SK-N-SH (cell line): ENCODE data around the gene EGLN3. TPM values are rescaled to one million over a fixed set of nuclear protein-coding genes. Genes with fewer than 3 reads are reported as not detected.

ENCODE experiments used
- CTCF ChIA-PET: fragments of 300-600, 350-600 bp; formaldehyde crosslinking; extraction: SDS; loops from one replicate; lab custom pipeline; 2021; lab: Yijun Ruan, JAX
- POLR2A ChIA-PET: fragments of 350-600 bp; sonication (Branson Sonifier 250); formaldehyde crosslinking; extraction: SDS; loops from one replicate; lab custom pipeline; 2020; ENCODE audit warnings: antibody characterized with exemption, inconsistent platforms; lab: Yijun Ruan, JAX
- DNase-seq: peaks from one replicate; pipeline ENCODE4 v3.0.0; 2012
- H2AFZ ChIP-seq: fragments of 200-600 bp; sonication (generic); 2 replicates; pipeline ENCODE4 v1.8.1; 2016; ENCODE audit warnings: antibody characterized with exemption, mild to moderate bottlenecking, low read depth
- H3F3A ChIP-seq: fragments of 200-600 bp; sonication (generic); replicated peaks from 2 replicates; pipeline ENCODE3; 2016; ENCODE audit warnings: antibody characterized with exemption, mild to moderate bottlenecking; ENCODE audit not compliant: insufficient read depth
- H3K27ac ChIP-seq, 2 experiments: fragments of 200-500 bp in 1 of 2; fragments of 200-600 bp in 1 of 2; sonication (Bioruptor generic) in 1 of 2; sonication (generic), shearing (Covaris generic) in 1 of 2; 2 replicates each; pipeline versions ENCODE4 v1.5.1 to v1.6.1; 2014 to 2016; ENCODE audit warnings: low read depth in 2 of 2, inconsistent platforms in 1 of 2, low read length in 1 of 2, mild to moderate bottlenecking in 1 of 2, mixed read lengths in 1 of 2
- H3K27me3 ChIP-seq: fragments of 200-600 bp; sonication (generic), shearing (Covaris generic); 2 replicates; pipeline ENCODE4 v1.6.1; 2016; ENCODE audit warnings: mixed run types; ENCODE audit not compliant: insufficient read depth
- H3K36me3 ChIP-seq, 2 experiments: fragments of 200-500 bp in 1 of 2; fragments of 200-600 bp in 1 of 2; sonication (Bioruptor generic) in 1 of 2; sonication (generic) in 1 of 2; replicated peaks in 1 of 2; 2 replicates each; pipeline versions ENCODE3 to v1.5.1; 2014 to 2016; ENCODE audit warnings: low read length in 1 of 2, mild to moderate bottlenecking in 1 of 2; ENCODE audit not compliant: insufficient read depth in 2 of 2, control insufficient read depth in 1 of 2
- H3K4me1 ChIP-seq, 2 experiments: fragments of 200-500 bp in 1 of 2; fragments of 200-600 bp in 1 of 2; sonication (Bioruptor generic) in 1 of 2; sonication (generic), shearing (Covaris generic) in 1 of 2; 2 replicates each; pipeline versions ENCODE4 v1.5.1 to v1.6.1; 2014 to 2016; ENCODE audit warnings: low read depth in 1 of 2, low read length in 1 of 2, mixed run types in 1 of 2; ENCODE audit not compliant: insufficient read depth in 2 of 2, control insufficient read depth in 1 of 2
- H3K4me2 ChIP-seq: fragments of 200-600 bp; sonication (generic), shearing (Covaris generic); 2 replicates; pipeline ENCODE4 v1.6.1; 2017; ENCODE audit warnings: mixed run types
- H3K4me3 ChIP-seq, 2 experiments: fragments of 200-500 bp in 1 of 2; fragments of 200-600 bp in 1 of 2; sonication (Bioruptor generic) in 1 of 2; sonication (generic), shearing (Covaris generic) in 1 of 2; 2 replicates each; pipeline versions ENCODE4 v1.5.1 to v1.8.1; 2014 to 2016; ENCODE audit warnings: low read depth in 2 of 2, inconsistent platforms in 1 of 2, low read length in 1 of 2, mild to moderate bottlenecking in 1 of 2, mixed read lengths in 1 of 2, moderate library complexity in 1 of 2
- H3K79me2 ChIP-seq: fragments of 200-600 bp; sonication (generic); 2 replicates; pipeline ENCODE4 v1.8.1; 2017; ENCODE audit warnings: mild to moderate bottlenecking; ENCODE audit not compliant: insufficient read depth
- H3K9ac ChIP-seq: fragments of 200-600 bp; sonication (generic); 2 replicates; pipeline ENCODE4 v1.6.1; 2017; ENCODE audit warnings: mixed run types
- H3K9me2 ChIP-seq: fragments of 200-600 bp; sonication (generic); 2 replicates; pipeline ENCODE4 v1.6.1; 2017; ENCODE audit warnings: mixed run types
- H3K9me3 ChIP-seq: fragments of 200-600 bp; sonication (generic); 2 replicates; pipeline ENCODE4 v1.6.1; 2017; ENCODE audit warnings: mixed run types, mild to moderate bottlenecking, moderate library complexity
- H4K20me1 ChIP-seq: fragments of 200-600 bp; sonication (generic); 2 replicates; pipeline ENCODE4 v1.6.1; 2017; ENCODE audit warnings: mild to moderate bottlenecking, mixed run types; ENCODE audit not compliant: insufficient read depth
- CTCF ChIP-seq: fragments of 200-600 bp; sonication (generic); IDR thresholded peaks from 2 replicates; pipeline ENCODE4 v1.6.1; 2017; ENCODE audit warnings: antibody characterized with exemption, mild to moderate bottlenecking, moderate library complexity
- GABPA ChIP-seq: IDR thresholded peaks from 2 replicates; pipeline ENCODE4 v1.4.0; 2012; ENCODE audit warnings: low read depth, mild to moderate bottlenecking
- NFIC ChIP-seq: IDR thresholded peaks from 2 replicates; pipeline ENCODE4 v1.4.0; 2012; ENCODE audit warnings: borderline replicate concordance
- POLR2AphosphoS5 ChIP-seq: IDR thresholded peaks from 2 replicates; pipeline ENCODE4 v1.6.1; 2012; ENCODE audit warnings: low read depth, low read length
- RCOR1 ChIP-seq: fragments of 150-350 bp; IDR thresholded peaks from 2 replicates; pipeline ENCODE4 v1.6.1; 2017; ENCODE audit warnings: antibody characterized with exemption, low read length
- RFX5 ChIP-seq: IDR thresholded peaks from 2 replicates; pipeline ENCODE4 v1.6.1; 2012; ENCODE audit warnings: mild to moderate bottlenecking, improper control_type of control experiment, low read length
- RXRA ChIP-seq: IDR thresholded peaks from 2 replicates; pipeline ENCODE4 v1.4.0; 2012; ENCODE audit warnings: low read depth, mild to moderate bottlenecking, borderline replicate concordance
- SMC3 ChIP-seq: IDR thresholded peaks from 2 replicates; pipeline ENCODE4 v1.6.1; 2012; ENCODE audit warnings: low read depth, low read length, improper control_type of control experiment
- USF1 ChIP-seq: IDR thresholded peaks from 2 replicates; pipeline ENCODE4 v1.4.0; 2012; ENCODE audit warnings: low read depth, borderline replicate concordance
- USF2 ChIP-seq: fragments of 150-350 bp; IDR thresholded peaks from 2 replicates; pipeline ENCODE4 v1.6.1; 2017; ENCODE audit warnings: antibody characterized with exemption, low read length, low read depth, borderline replicate concordance
- YY1 ChIP-seq: IDR thresholded peaks from 2 replicates; pipeline ENCODE4 v1.4.0; 2012; ENCODE audit warnings: low read depth, mild to moderate bottlenecking
- ZBTB33 ChIP-seq: IDR thresholded peaks from 2 replicates; pipeline ENCODE4 v1.4.0; 2012; ENCODE audit warnings: low read depth, borderline replicate concordance
- WGBS: methylation state at CpG from one replicate; pipeline ENCODE4 v1.1.6; 2017; ENCODE audit warnings: low lambda C conversion rate; 5-methylcytosine and 5-hydroxymethylcytosine counted together
- polyA plus RNA-seq, 3 experiments: library from polyadenylated mRNA; depleted of rRNA; stranded (reverse); fragments of >200 nt; gene quantifications; 2 replicates each; pipeline ENCODE4 v1.2.3, GENCODE V29; 2012

Gene EGLN3
- polyA plus RNA-seq, 1 of the 3 experiments (the other 2 are of a cell fraction) = 0.31 TPM

GRCh38 chr14:33931461-33931860 is 19.4 kb downstream of the EGLN3 start:
- H2AFZ ChIP-seq = no peak overlapping the region
- TF ChIP-seq USF1 (no peak), GABPA (no peak), CTCF (no peak), POLR2AphosphoS5 (no peak), ZBTB33 (no peak), USF2 (no peak), YY1 (no peak), SMC3 (no peak), RFX5 (no peak)
- CTCF ChIA-PET = no interaction called here
- H3K9me2 ChIP-seq = no peaks in the 10 kb centered on the region
- no peak overlapping the region for H3K4me2 ChIP-seq
- H3K27me3 ChIP-seq = no peaks in the 10 kb centered on the region
- H3K4me1 ChIP-seq = peaks cover 3 to 9% of the 10 kb centered on the region in 2 experiments; a peak in 2 of 4 replicates
- POLR2A ChIA-PET = no interaction called here
- H3K9me3 ChIP-seq = no peaks in the 10 kb centered on the region
- H3K27ac ChIP-seq = no peak overlapping the region
- no peaks in the 10 kb centered on the region for H3F3A ChIP-seq
- H3K9ac ChIP-seq = no peak overlapping the region
- no peaks in the 10 kb centered on the region for H4K20me1 ChIP-seq
- H3K79me2 ChIP-seq = no peaks in the 10 kb centered on the region
- no peak for DNase-seq
- no peaks in the 10 kb centered on the region for H3K36me3 ChIP-seq
- no peak overlapping the region for H3K4me3 ChIP-seq
- 89% methylated on average over 1 of the region's 1 CpG for WGBS

GRCh38 chr14:33930439-33930838 is 20.4 kb downstream of the EGLN3 start:
- no peaks in the 10 kb centered on the region for H3K9me2 ChIP-seq
- H4K20me1 ChIP-seq = no peaks in the 10 kb centered on the region
- DNase-seq = no peak
- H3K27me3 ChIP-seq = no peaks in the 10 kb centered on the region
- H3K9me3 ChIP-seq = no peaks in the 10 kb centered on the region
- 36% methylated on average over 2 of the region's 2 CpGs for WGBS
- H3K4me3 ChIP-seq = no peak overlapping the region
- H3K36me3 ChIP-seq = no peaks in the 10 kb centered on the region
- no peaks in the 10 kb centered on the region for H3F3A ChIP-seq
- H3K9ac ChIP-seq = no peak overlapping the region
- H2AFZ ChIP-seq = no peak overlapping the region
- TF ChIP-seq NFIC (no peak), RCOR1 (no peak), RFX5 (no peak), SMC3 (no peak), RXRA (no peak)
- TF ChIP-seq, all 33 proteins: peak for 0
- Histone ChIP-seq H3K27ac (no peak overlapping the region), H3K4me1 (peaks cover 6 to 9% of the 10 kb centered on the region in 2 experiments; a peak in 3 of 4 replicates), H3K4me2 (no peak overlapping the region), H3K79me2 (no peaks in the 10 kb centered on the region)
- POLR2A ChIA-PET = no interaction called here
- CTCF ChIA-PET = interaction anchor here (1.4 kb wide), 1 partner anchor 11 kb away, joined by 4 read pairs; no protein-coding TSS in a partner anchor
